ENCODE data around the gene BIRC5.

BIRC5 gene

GRCh38 chr17:78204387-78205123, 9.5 kb upstream of the BIRC5 start:
- DNase-seq (ENCODE audit: insufficient read length, low spot score) (no peak), FAIRE-seq (no peak)
- TF ChIP-seq SPI1 (IDR thresholded peaks at IDR 0.05; ENCODE audit: low read depth, low read length) (no peak), POU2F2 (IDR thresholded peaks at IDR 0.05; ENCODE audit: low read depth, low read length) (no peak), TAF1 (IDR thresholded peaks at IDR 0.05; ENCODE audit: low read depth, low read length) (no peak), POLR2AphosphoS5 (IDR thresholded peaks at IDR 0.05; ENCODE audit: low read depth, low read length) (no peak), PAX5 (IDR thresholded peaks at IDR 0.05; ENCODE audit: insufficient read depth, low read length, severe bottlenecking) (no peak), POLR2A (IDR thresholded peaks at IDR 0.05; ENCODE audit: low read depth, low read length) (no peak)

- TF ChIP-seq TAF1 (IDR thresholded peaks at IDR 0.05; ENCODE audit: low read depth, low read length), result no peak
- TF ChIP-seq PAX5 (IDR thresholded peaks at IDR 0.05; ENCODE audit: insufficient read depth, low read length, severe bottlenecking), result no peak
- no peak for TF ChIP-seq POLR2AphosphoS5 (IDR thresholded peaks at IDR 0.05; ENCODE audit: low read depth, low read length)
- TF ChIP-seq POLR2A (IDR thresholded peaks at IDR 0.05; ENCODE audit: low read depth, low read length), result no peak
- FAIRE-seq (no peak), DNase-seq (ENCODE audit: insufficient read length, low spot score) (no peak)
Observed at GRCh38 chr17:78205124-78205775, 8.8 kb upstream of the BIRC5 start.

GRCh38 chr17:78206298-78206697, 7.8 kb upstream of the BIRC5 start:
- TF ChIP-seq POU2F2 (IDR thresholded peaks at IDR 0.05; ENCODE audit: low read depth, low read length) (no peak), SPI1 (IDR thresholded peaks at IDR 0.05; ENCODE audit: low read depth, low read length) (no peak)
- DNase-seq (ENCODE audit: insufficient read length, low spot score) (no peak), FAIRE-seq (no peak)

GRCh38 chr17:78208486-78208885, 5.6 kb upstream of the BIRC5 start:
- DNase-seq (ENCODE audit: insufficient read length, low spot score), result no peak
- FAIRE-seq, result no peak
- TF ChIP-seq SPI1 (IDR thresholded peaks at IDR 0.05; ENCODE audit: low read depth, low read length) (no peak), POLR2A (IDR thresholded peaks at IDR 0.05; ENCODE audit: low read depth, low read length) (no peak), TAF1 (IDR thresholded peaks at IDR 0.05; ENCODE audit: low read depth, low read length) (no peak), POU2F2 (IDR thresholded peaks at IDR 0.05; ENCODE audit: low read depth, low read length) (no peak), POLR2AphosphoS5 (IDR thresholded peaks at IDR 0.05; ENCODE audit: low read depth, low read length) (no peak), PAX5 (IDR thresholded peaks at IDR 0.05; ENCODE audit: insufficient read depth, low read length, severe bottlenecking) (no peak)

GRCh38 chr17:78210111-78210510, 3.9 kb upstream of the BIRC5 start:
- TF ChIP-seq POU2F2 (IDR thresholded peaks at IDR 0.05; ENCODE audit: low read depth, low read length) (no peak), PAX5 (IDR thresholded peaks at IDR 0.05; ENCODE audit: insufficient read depth, low read length, severe bottlenecking) (no peak), TAF1 (IDR thresholded peaks at IDR 0.05; ENCODE audit: low read depth, low read length) (no peak), POLR2AphosphoS5 (IDR thresholded peaks at IDR 0.05; ENCODE audit: low read depth, low read length) (no peak), POLR2A (IDR thresholded peaks at IDR 0.05; ENCODE audit: low read depth, low read length) (no peak), SPI1 (IDR thresholded peaks at IDR 0.05; ENCODE audit: low read depth, low read length) (no peak)
- DNase-seq (ENCODE audit: insufficient read length, low spot score) (no peak), FAIRE-seq (no peak)

GRCh38 chr17:78211032-78211431, 3.0 kb upstream of the BIRC5 start:
- no peak for FAIRE-seq
- DNase-seq (ENCODE audit: insufficient read length, low spot score), result no peak
- TF ChIP-seq POLR2A (IDR thresholded peaks at IDR 0.05; ENCODE audit: low read depth, low read length) (no peak), TAF1 (IDR thresholded peaks at IDR 0.05; ENCODE audit: low read depth, low read length) (no peak), SPI1 (IDR thresholded peaks at IDR 0.05; ENCODE audit: low read depth, low read length) (no peak), POLR2AphosphoS5 (IDR thresholded peaks at IDR 0.05; ENCODE audit: low read depth, low read length) (no peak), POU2F2 (IDR thresholded peaks at IDR 0.05; ENCODE audit: low read depth, low read length) (no peak), PAX5 (IDR thresholded peaks at IDR 0.05; ENCODE audit: insufficient read depth, low read length, severe bottlenecking) (no peak)

- TF ChIP-seq POLR2AphosphoS5 (IDR thresholded peaks at IDR 0.05; ENCODE audit: low read depth, low read length), result no peak
- TF ChIP-seq SPI1 (IDR thresholded peaks at IDR 0.05; ENCODE audit: low read depth, low read length), result no peak
- no peak for TF ChIP-seq POU2F2 (IDR thresholded peaks at IDR 0.05; ENCODE audit: low read depth, low read length)
- no peak for TF ChIP-seq TAF1 (IDR thresholded peaks at IDR 0.05; ENCODE audit: low read depth, low read length)
- no peak for TF ChIP-seq PAX5 (IDR thresholded peaks at IDR 0.05; ENCODE audit: insufficient read depth, low read length, severe bottlenecking)
Observed at GRCh38 chr17:78214706-78215061, 631 bp downstream of the BIRC5 start.

GRCh38 chr17:78219396-78220150, 5.5 kb downstream of the BIRC5 start:
- FAIRE-seq (no peak), DNase-seq (ENCODE audit: insufficient read length, low spot score) (no peak)

More at GRCh38 chr17:78214706-78215061, 631 bp downstream of the BIRC5 start:
- no peak for FAIRE-seq
- DNase-seq (ENCODE audit: insufficient read length, low spot score), result no peak

GRCh38 chr17:78223061-78223460, 9.0 kb downstream of the BIRC5 start:
- FAIRE-seq, result no peak

More at GRCh38 chr17:78219396-78220150, 5.5 kb downstream of the BIRC5 start:
- TF ChIP-seq POU2F2 (IDR thresholded peaks at IDR 0.05; ENCODE audit: low read depth, low read length) (no peak), POLR2AphosphoS5 (IDR thresholded peaks at IDR 0.05; ENCODE audit: low read depth, low read length) (no peak), PAX5 (IDR thresholded peaks at IDR 0.05; ENCODE audit: insufficient read depth, low read length, severe bottlenecking) (no peak), POLR2A (IDR thresholded peaks at IDR 0.05; ENCODE audit: low read depth, low read length) (no peak), TAF1 (IDR thresholded peaks at IDR 0.05; ENCODE audit: low read depth, low read length) (no peak), SPI1 (IDR thresholded peaks at IDR 0.05; ENCODE audit: low read depth, low read length) (no peak)

More at GRCh38 chr17:78223061-78223460, 9.0 kb downstream of the BIRC5 start:
- no peak for DNase-seq (ENCODE audit: insufficient read length, low spot score)
- no peak for TF ChIP-seq PAX5 (IDR thresholded peaks at IDR 0.05; ENCODE audit: insufficient read depth, low read length, severe bottlenecking)
- TF ChIP-seq POLR2AphosphoS5 (IDR thresholded peaks at IDR 0.05; ENCODE audit: low read depth, low read length), result no peak
- no peak for TF ChIP-seq POU2F2 (IDR thresholded peaks at IDR 0.05; ENCODE audit: low read depth, low read length)
- TF ChIP-seq POLR2A (IDR thresholded peaks at IDR 0.05; ENCODE audit: low read depth, low read length), result no peak
- no peak for TF ChIP-seq TAF1 (IDR thresholded peaks at IDR 0.05; ENCODE audit: low read depth, low read length)
- no peak for TF ChIP-seq SPI1 (IDR thresholded peaks at IDR 0.05; ENCODE audit: low read depth, low read length)
